ENCODE data around the gene DCAF10. TPM values are rescaled to one million over a fixed set of nuclear protein-coding genes. Genes with fewer than 3 reads are reported as not detected.

DCAF10 gene
- total and polyA plus RNA-seq, 2 of the 8 experiments (the other 6 are each of a cell fraction or from before 2014, with no cell fraction given): 7.1 to 15.0 TPM

DNA sequence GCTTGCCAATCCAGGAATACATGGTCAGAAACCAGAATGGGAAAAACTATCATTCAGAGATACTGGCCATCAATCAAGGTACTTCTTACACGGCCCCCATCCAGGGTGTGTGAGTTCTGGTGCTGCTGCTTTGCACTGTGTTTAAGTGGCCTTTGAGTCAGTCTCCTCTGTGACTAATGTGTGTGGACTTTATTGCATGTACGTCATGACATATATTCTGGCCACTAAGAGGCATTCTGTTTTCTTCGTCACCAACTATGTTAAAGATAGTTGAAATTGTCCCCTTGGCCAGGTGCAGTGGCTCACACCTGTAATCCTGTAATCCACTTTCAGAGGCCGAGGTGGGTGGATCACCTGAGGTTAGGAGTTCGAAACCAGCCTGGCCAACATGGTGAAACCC, 24.3 kb upstream of the DCAF10 start (continued):
- TF ChIP-seq FOSL1 (IDR thresholded peaks at IDR 0.05; ENCODE audit: insufficient read depth, low read depth, low read length) (no peak), MAFK (IDR thresholded peaks at IDR 0.05; ENCODE audit: low read depth, low read length) (no peak), ZNF274 (IDR thresholded peaks at IDR 0.05; ENCODE audit: borderline replicate concordance, extremely low read depth, low read length) (no peak), TAF1 (IDR thresholded peaks at IDR 0.05; ENCODE audit: low read depth, low read length) (no peak), TAF7 (optimal IDR thresholded peaks at IDR 0.05; ENCODE audit: borderline replicate concordance, low read depth, low read length) (no peak)

Data from H1 (cell line).